ENCODE data around the gene INO80E.

The INO80E gene

GRCh38 chr16:29972500-29972899, 23.5 kb upstream of the INO80E start:
- H3K4me3 Mint-ChIP-seq = peak overlapping the region; percentile 23
- H3K4me1 Mint-ChIP-seq (ENCODE audit: low read depth) = peaks cover 29% of the 10 kb centered on the region
- no peaks in the 10 kb centered on the region for H3K9me3 Mint-ChIP-seq
- H3K27me3 Mint-ChIP-seq (ENCODE audit: low read depth) = no peaks in the 10 kb centered on the region
- H3K27ac Mint-ChIP-seq = peak overlapping the region; percentile 90
- H3K36me3 Mint-ChIP-seq (ENCODE audit: low read depth) = peaks cover 14% of the 10 kb centered on the region

DNA sequence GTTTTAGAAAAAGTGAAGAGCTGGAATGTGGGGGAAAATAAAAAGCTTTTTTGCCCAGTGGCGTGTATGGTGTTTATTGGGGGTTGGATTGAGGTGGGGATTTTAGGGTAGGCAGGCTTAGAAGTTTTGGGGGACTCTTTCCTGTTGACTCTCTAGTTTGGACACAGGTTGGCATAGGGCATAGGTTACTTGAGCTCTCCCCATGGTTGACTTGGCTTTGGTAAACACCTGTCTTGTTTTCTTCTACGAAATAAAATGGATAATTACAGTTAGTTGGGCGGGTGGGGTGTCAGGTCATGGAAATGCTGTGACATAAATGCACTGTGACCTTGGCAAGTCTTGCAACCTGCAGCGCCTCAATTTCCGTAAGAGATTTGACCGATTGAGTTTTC, 23.1 kb upstream of the INO80E start:
- Mint-ChIP-seq H3K36me3 (ENCODE audit: low read depth) (peaks cover 14% of the 10 kb centered on the region), H3K27me3 (ENCODE audit: low read depth) (no peaks in the 10 kb centered on the region), H3K9me3 (no peaks in the 10 kb centered on the region), H3K4me3 (peak overlapping the region; percentile 81), H3K4me1 (ENCODE audit: low read depth) (peaks cover 29% of the 10 kb centered on the region), H3K27ac (peak overlapping the region; percentile 90)

DNA sequence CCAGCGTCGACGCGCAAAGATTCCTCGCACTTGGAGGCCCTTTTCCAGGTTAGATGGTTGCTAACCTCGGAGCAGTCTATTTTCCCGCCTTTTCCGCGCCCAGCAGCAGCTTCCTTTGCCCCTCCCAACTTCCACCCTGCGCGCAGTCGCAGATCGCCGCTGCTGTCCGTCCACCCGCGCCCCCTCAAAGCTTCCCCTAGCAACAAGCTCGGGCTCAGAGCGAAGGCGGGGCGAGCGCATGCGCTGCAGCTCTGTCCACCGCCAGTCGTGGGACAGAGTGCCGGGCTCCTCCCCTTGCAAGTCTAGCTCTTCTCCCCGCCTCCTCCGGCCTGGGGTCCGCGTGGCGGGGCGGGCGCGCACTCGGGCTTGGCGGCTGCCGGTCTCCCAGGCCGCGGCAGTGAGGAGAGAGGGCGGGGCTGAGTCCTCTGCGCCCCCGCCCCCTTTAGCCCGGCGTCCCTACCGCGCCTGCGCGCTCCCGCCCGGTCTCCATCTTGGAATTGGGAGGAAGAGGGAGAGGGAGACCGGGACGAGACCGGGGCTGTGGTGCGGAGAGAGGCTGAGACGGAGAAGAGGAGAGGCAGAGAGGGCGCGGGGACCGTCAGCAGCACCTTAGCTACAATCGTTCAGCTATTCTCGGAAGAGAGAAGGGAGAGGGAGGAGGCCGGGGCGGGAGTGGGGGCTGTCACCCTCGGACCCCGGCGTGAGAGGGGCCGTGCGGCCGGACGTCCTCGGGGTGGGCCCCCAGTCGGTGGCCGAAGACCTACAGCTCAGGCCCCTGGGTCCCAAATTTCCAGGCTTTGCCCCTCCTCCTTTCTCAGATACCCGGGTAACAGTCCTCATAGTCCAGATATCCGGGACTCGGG, 22.4 kb upstream of the INO80E start, which contains the start of gene TAOK2:
TAOK2 (plus strand) TSS at position 485 of the 863 bp plus-strand sequence. CDS start 3,905 bp downstream, outside the sequence.
- Mint-ChIP-seq H3K4me3 (peak within 1 kb of the TSS; percentile 88), H3K27me3 (ENCODE audit: low read depth) (no peaks in the 10 kb centered on the region), H3K27ac (peak within 1 kb of the TSS; percentile 92), H3K4me1 (ENCODE audit: low read depth) (peaks cover 29% of the 10 kb centered on the region), H3K36me3 (ENCODE audit: low read depth) (peaks cover 9% of the 10 kb centered on the region), H3K9me3 (no peaks in the 10 kb centered on the region)

GRCh38 chr16:29974291-29975133, 21.5 kb upstream of the INO80E start:
- H3K27me3 Mint-ChIP-seq (ENCODE audit: low read depth) = no peaks in the 10 kb centered on the region
- H3K9me3 Mint-ChIP-seq = no peaks in the 10 kb centered on the region
- peak overlapping the region; percentile 88 for H3K4me3 Mint-ChIP-seq
- peak overlapping the region; percentile 92 for H3K27ac Mint-ChIP-seq
- H3K36me3 Mint-ChIP-seq (ENCODE audit: low read depth) = peaks cover 9% of the 10 kb centered on the region
- H3K4me1 Mint-ChIP-seq (ENCODE audit: low read depth) = peaks cover 29% of the 10 kb centered on the region

- Mint-ChIP-seq H3K27ac (peak overlapping the region; percentile 62), H3K36me3 (ENCODE audit: low read depth) (peaks cover 8% of the 10 kb centered on the region), H3K4me3 (peak overlapping the region; percentile 88), H3K9me3 (no peaks in the 10 kb centered on the region), H3K27me3 (ENCODE audit: low read depth) (no peaks in the 10 kb centered on the region), H3K4me1 (ENCODE audit: low read depth) (peaks cover 29% of the 10 kb centered on the region)
Observed at GRCh38 chr16:29975134-29975538, 20.9 kb upstream of the INO80E start.

- Mint-ChIP-seq H3K27me3 (ENCODE audit: low read depth) (no peaks in the 10 kb centered on the region), H3K4me3 (peak overlapping the region; percentile 88), H3K36me3 (ENCODE audit: low read depth) (peaks cover 14% of the 10 kb centered on the region), H3K9me3 (no peaks in the 10 kb centered on the region), H3K27ac (peak overlapping the region; percentile 58), H3K4me1 (ENCODE audit: low read depth) (peaks cover 29% of the 10 kb centered on the region)
Observed at GRCh38 chr16:29975811-29976511, 20.1 kb upstream of the INO80E start.

DNA sequence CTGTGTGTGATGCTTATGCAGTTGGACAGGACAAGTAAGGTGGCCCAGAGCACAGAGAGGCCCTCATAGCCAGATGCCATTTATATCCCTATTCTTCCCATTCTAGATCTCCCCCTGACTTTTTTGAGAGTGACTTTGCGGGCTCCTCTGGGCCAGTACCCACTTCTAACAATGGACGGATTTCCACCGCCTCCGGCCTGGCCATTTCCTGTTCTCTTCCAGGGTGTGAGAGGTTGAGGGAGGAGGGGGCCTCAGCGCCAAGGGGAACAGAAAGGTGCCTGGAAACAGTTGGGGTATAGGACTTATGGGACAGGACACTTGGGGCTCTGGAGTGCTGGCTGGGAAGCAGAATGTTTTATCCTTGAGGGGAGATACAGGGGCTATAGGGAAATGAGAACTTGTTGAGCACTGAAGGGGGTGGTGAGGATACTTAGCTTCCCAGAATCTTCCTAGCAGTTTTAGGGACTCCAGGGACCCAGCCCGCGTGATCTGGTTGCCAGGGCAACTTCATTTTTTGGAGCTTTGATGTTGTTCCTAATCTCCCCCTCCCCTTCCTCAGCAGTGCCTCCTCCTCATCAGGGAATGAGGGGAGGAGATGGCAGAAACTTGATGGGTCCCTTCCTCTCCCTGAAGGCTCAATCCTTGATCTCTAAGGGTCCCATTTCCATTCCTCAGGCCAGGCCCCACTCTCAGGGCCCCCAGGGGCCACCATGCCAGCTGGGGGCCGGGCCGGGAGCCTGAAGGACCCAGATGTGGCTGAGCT, 18.8 kb upstream of the INO80E start:
- no peaks in the 10 kb centered on the region for H3K9me3 Mint-ChIP-seq
- no peaks in the 10 kb centered on the region for H3K27me3 Mint-ChIP-seq (ENCODE audit: low read depth)
- peaks cover 19% of the 10 kb centered on the region for H3K36me3 Mint-ChIP-seq (ENCODE audit: low read depth)
- H3K4me3 Mint-ChIP-seq = no peak overlapping the region
- no peak overlapping the region for H3K27ac Mint-ChIP-seq
- H3K4me1 Mint-ChIP-seq (ENCODE audit: low read depth) = peaks cover 29% of the 10 kb centered on the region

- no peak overlapping the region for H3K27ac Mint-ChIP-seq
- peaks cover 26% of the 10 kb centered on the region for H3K36me3 Mint-ChIP-seq (ENCODE audit: low read depth)
- H3K27me3 Mint-ChIP-seq (ENCODE audit: low read depth) = no peaks in the 10 kb centered on the region
- H3K4me1 Mint-ChIP-seq (ENCODE audit: low read depth) = peaks cover 25% of the 10 kb centered on the region
- no peaks in the 10 kb centered on the region for H3K9me3 Mint-ChIP-seq
- no peak overlapping the region for H3K4me3 Mint-ChIP-seq
Observed at GRCh38 chr16:29978081-29978480, 18.0 kb upstream of the INO80E start.

DNA sequence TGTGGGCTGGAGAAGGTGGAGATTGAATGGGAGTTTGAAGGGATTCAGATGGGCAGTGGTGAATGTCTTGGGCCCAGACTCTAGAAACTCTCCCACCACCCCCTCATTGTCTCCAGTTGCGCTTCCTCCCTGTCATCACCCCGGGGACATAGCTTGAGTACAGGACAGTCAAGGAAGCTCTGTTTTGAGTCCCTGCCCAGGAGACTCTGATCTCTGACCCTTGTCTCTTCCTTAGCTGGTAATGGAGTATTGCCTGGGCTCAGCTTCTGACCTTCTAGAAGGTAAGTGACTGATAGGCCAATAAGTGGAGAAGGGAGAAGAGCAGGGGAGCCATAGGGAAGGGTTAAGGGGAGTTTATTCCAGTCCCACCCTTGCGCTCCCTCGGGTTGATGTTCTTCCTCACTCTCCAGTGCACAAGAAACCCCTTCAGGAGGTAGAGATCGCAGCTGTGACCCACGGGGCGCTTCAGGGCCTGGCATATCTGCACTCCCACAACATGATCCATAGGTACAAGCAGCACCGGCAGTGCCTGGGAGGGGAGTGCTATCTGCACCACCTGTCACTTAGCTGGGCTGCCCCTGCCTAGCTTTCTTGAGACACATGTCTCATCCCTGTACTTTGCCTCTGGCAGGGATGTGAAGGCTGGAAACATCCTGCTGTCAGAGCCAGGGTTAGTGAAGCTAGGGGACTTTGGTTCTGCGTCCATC, 17.3 kb upstream of the INO80E start:
- Mint-ChIP-seq H3K9me3 (no peaks in the 10 kb centered on the region), H3K27ac (no peak overlapping the region), H3K27me3 (ENCODE audit: low read depth) (no peaks in the 10 kb centered on the region), H3K36me3 (ENCODE audit: low read depth) (peaks cover 29% of the 10 kb centered on the region), H3K4me3 (no peak overlapping the region), H3K4me1 (ENCODE audit: low read depth) (peaks cover 21% of the 10 kb centered on the region)

- Mint-ChIP-seq H3K9me3 (no peaks in the 10 kb centered on the region), H3K27me3 (ENCODE audit: low read depth) (no peaks in the 10 kb centered on the region), H3K27ac (no peak overlapping the region), H3K36me3 (ENCODE audit: low read depth) (peaks cover 41% of the 10 kb centered on the region), H3K4me3 (no peak overlapping the region), H3K4me1 (ENCODE audit: low read depth) (no peaks in the 10 kb centered on the region)
Observed at GRCh38 chr16:29982560-29983419, 13.3 kb upstream of the INO80E start.

- Mint-ChIP-seq H3K4me3 (no peak overlapping the region), H3K9me3 (no peaks in the 10 kb centered on the region), H3K36me3 (ENCODE audit: low read depth) (peaks cover 48% of the 10 kb centered on the region), H3K27me3 (ENCODE audit: low read depth) (no peaks in the 10 kb centered on the region), H3K4me1 (ENCODE audit: low read depth) (no peaks in the 10 kb centered on the region), H3K27ac (no peak overlapping the region)
Observed at GRCh38 chr16:29983420-29984136, 12.5 kb upstream of the INO80E start.

- no peaks in the 10 kb centered on the region for H3K9me3 Mint-ChIP-seq
- H3K4me1 Mint-ChIP-seq (ENCODE audit: low read depth) = no peaks in the 10 kb centered on the region
- peaks cover 51% of the 10 kb centered on the region for H3K36me3 Mint-ChIP-seq (ENCODE audit: low read depth)
- H3K4me3 Mint-ChIP-seq = no peak overlapping the region
- no peaks in the 10 kb centered on the region for H3K27me3 Mint-ChIP-seq (ENCODE audit: low read depth)
- H3K27ac Mint-ChIP-seq = no peak overlapping the region
Observed at GRCh38 chr16:29984137-29984763, 11.8 kb upstream of the INO80E start.

All from T-helper 1 cell treated with Interleukin-12 subunit alpha and Interleukin-12 subunit beta and Interleukin-4 antibody, amounts not matched to agents 30 μg/mL and 1 μg/mL, for 36 hours (primary cell).